ENCODE data around the gene PDAP1. TPM values are rescaled to one million over a fixed set of nuclear protein-coding genes. Genes with fewer than 3 reads are reported as not detected.

The PDAP1 gene
- total RNA-seq, 2 donors from 2014 or later: 79.7 to 133 TPM

DNA sequence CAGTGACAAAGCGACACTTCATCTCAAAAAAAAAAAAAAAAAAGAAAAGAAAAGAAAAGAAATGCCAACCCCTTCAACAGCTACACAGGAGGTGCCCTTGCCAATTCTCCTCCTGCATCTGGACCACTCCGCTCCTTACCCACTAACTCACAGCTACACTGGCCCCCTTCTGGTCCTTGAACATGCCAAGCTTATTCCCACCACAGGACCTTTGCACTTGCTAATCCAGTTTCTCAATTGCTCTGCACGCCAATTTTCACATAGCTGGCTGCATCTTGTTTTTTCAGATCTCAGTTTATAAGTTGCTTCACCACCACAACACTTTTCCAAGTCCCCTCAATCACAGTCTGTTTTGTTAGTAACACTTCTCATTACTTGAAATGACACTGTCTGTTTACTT, 5.5 kb downstream of the PDAP1 start:
- Histone ChIP-seq H3K4me3 (no peak overlapping the region), H3K9me3 (no peaks in the 10 kb centered on the region), H3K9ac (ENCODE audit: low read depth in 2 of 2, low read length in 2 of 2) (no peak overlapping the region), H3K27me3 (no peaks in the 10 kb centered on the region), H3K27ac (no peak overlapping the region), H3K36me3 (peaks cover 11% of the 10 kb centered on the region), H3K4me1 (peaks cover 12% of the 10 kb centered on the region)
- intact Hi-C loops (cut with DNase I): no loop called here
- TF ChIP-seq, protein P1, sequence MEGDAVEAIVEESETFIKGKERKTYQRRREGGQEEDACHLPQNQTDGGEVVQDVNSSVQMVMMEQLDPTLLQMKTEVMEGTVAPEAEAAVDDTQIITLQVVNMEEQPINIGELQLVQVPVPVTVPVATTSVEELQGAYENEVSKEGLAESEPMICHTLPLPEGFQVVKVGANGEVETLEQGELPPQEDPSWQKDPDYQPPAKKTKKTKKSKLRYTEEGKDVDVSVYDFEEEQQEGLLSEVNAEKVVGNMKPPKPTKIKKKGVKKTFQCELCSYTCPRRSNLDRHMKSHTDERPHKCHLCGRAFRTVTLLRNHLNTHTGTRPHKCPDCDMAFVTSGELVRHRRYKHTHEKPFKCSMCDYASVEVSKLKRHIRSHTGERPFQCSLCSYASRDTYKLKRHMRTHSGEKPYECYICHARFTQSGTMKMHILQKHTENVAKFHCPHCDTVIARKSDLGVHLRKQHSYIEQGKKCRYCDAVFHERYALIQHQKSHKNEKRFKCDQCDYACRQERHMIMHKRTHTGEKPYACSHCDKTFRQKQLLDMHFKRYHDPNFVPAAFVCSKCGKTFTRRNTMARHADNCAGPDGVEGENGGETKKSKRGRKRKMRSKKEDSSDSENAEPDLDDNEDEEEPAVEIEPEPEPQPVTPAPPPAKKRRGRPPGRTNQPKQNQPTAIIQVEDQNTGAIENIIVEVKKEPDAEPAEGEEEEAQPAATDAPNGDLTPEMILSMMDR (IDR thresholded peaks at IDR 0.05): no peak
- no peak for DNase-seq

DNA sequence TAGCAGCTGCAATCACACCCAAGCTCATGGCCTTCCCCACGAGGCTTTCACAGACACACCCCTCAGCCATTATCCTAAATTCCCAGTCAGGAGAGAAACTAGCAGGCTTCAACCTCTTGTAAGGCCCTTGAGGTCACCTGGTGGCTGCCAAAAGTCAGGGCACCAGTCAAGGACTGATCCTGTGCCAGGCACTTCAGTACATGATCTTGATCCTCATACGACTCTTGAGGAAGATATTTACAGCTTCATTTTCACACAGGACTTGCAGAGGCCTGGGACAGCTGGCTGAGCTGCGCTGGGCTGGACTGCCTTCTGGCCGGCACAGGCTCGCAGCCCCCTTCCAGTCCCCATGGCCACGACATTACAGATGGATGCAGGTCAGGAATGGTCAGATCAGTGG, 8.8 kb downstream of the PDAP1 start:
- Histone ChIP-seq H3K4me1 (no peaks in the 10 kb centered on the region), H3K27me3 (no peaks in the 10 kb centered on the region), H3K9me3 (no peaks in the 10 kb centered on the region), H3K27ac (no peak overlapping the region), H3K4me3 (no peak overlapping the region), H3K9ac (ENCODE audit: low read depth in 2 of 2, low read length in 2 of 2) (no peak overlapping the region), H3K36me3 (peaks cover 19% of the 10 kb centered on the region)
- TF ChIP-seq, protein P1 (IDR thresholded peaks at IDR 0.05): no peak
- intact Hi-C loops (cut with DNase I): no loop called here
- DNase-seq: no peak

DNA sequence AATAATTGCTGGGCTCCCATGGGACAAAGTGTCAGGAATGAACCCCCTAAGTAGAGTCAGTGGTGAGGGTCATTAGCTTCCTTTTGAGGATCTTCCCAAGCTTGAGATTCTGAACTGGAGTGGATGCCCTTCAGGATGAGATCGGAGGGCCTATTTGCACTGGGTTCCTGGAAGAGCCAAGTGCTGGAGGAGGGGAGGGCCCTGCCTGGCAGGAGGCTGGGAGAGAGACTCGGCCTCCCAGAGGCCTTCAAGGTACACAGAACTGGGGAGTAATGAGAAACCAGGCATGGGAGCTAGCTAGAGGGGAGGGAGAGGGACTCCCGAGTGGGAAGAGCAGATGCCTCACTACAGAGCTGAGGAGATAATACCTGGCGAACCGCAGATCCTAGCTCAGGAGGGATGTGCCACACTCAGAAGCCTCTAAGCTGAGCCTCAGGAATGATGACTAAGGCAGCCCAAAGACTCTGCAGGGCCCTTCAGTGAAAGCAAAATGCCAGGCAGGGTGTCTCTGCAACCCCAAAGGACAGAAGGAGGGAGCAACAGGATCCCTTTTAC, 9.4 kb downstream of the PDAP1 start:
- intact Hi-C loops (cut with DNase I): no loop called here
- Histone ChIP-seq H3K4me1 (no peaks in the 10 kb centered on the region), H3K27ac (no peak overlapping the region), H3K9ac (ENCODE audit: low read depth in 2 of 2, low read length in 2 of 2) (no peak overlapping the region), H3K36me3 (peaks cover 24% of the 10 kb centered on the region), H3K9me3 (no peaks in the 10 kb centered on the region), H3K4me3 (no peak overlapping the region), H3K27me3 (no peaks in the 10 kb centered on the region)
- no peak for DNase-seq
- TF ChIP-seq, protein P1 (IDR thresholded peaks at IDR 0.05): no peak

DNA sequence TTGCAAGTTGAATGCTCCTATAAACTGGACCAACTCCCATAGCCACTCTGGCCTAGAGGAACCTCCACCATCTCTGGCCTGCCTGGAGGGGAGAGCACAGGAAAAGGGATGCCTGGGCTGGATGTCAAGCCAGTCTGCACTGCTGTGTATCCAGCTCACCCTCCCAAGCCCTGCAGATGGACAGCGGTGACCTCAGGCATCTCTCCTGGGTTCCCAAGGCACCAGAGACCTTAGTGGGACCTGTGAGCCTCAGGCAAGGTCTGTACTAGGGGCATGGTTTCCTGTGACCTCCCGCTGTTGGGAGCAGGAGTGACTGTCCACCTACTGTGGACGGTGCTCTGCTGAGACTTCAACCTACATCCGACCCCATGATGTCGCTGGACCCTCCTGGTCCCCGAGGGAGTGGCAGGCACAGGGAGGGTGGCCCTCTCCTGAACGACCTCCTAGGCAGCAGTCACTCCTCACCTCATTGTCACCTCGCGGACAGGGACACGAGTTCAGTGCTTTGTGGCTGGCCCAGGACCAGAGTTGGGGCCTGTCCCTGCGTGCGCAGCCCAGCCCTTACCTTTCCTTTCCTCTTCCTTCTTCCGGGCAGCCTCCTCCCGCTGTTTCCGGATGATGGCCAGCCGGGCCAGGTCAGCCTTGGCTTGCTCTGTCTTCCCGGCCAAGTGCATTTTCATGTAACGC, 11.0 kb downstream of the PDAP1 start:
- no peaks in the 10 kb centered on the region for H3K27me3 ChIP-seq
- H3K36me3 ChIP-seq: peaks cover 27% of the 10 kb centered on the region
- intact Hi-C loops (cut with DNase I): no loop called here
- no peak overlapping the region for H3K27ac ChIP-seq
- TF ChIP-seq, protein P1 (IDR thresholded peaks at IDR 0.05): no peak
- H3K9me3 ChIP-seq: no peaks in the 10 kb centered on the region
- H3K9ac ChIP-seq (ENCODE audit: low read depth in 2 of 2, low read length in 2 of 2): no peak overlapping the region
- H3K4me1 ChIP-seq: peaks cover 1% of the 10 kb centered on the region
- H3K4me3 ChIP-seq: no peak overlapping the region
- DNase-seq: no peak

DNA sequence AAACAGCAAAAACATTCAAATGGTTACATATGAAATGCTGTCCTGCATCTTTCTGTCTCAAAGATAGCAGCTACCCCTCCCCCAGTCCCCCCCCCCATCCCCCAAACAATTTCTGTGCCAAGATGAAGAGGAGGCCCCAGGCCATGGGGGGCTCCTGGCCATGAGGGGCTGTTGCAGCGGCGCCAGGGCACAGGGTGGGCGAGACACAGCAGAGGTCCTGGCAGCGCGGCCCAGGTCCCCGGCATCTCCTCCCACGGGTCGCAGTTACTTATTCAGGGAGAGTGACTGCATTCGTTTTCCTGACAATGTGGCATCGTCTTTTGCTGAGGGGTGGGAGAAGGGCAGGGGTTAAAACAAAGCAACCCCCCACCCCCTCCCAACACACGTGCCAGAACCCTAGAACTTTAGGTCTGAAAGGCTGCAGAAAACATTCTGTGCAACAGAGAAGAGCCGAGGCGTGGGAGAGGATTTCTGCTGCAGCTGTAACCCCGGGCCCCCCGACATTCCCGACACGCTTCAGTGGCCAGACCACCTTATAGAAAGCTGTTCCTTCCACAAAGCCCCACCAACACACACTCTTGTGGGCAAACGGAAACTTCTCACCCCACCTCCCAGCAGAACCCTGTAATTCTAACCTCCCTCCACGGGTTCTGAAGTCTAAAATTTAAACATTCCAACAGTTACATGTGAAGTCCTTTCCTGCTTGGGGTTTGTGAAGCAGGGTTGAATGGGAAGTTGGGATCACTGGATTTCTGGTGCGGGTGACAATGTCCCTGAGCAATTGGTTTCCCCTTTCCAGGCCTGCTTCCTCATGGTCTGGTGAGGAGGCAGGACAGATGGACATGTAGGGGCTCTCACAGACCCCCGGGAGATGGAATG, 11.7 kb downstream of the PDAP1 start:
- H3K4me3 ChIP-seq: no peak overlapping the region
- DNase-seq: no peak
- intact Hi-C loops (cut with DNase I): no loop called here
- peaks cover 7% of the 10 kb centered on the region for H3K4me1 ChIP-seq
- no peak overlapping the region for H3K27ac ChIP-seq
- H3K27me3 ChIP-seq: no peaks in the 10 kb centered on the region
- TF ChIP-seq, protein P1 (IDR thresholded peaks at IDR 0.05): no peak
- H3K36me3 ChIP-seq: peaks cover 27% of the 10 kb centered on the region
- H3K9ac ChIP-seq (ENCODE audit: low read depth in 2 of 2, low read length in 2 of 2): no peak overlapping the region
- no peaks in the 10 kb centered on the region for H3K9me3 ChIP-seq
